ENCODE results near the gene SLC25A23. TPM values are rescaled to one million over a fixed set of nuclear protein-coding genes. Genes with fewer than 3 reads are reported as not detected.

The SLC25A23 gene
- total RNA-seq, 1 donor from 2014 or later: 89.9 TPM

- ATAC-seq: no peak
- no peak for DNase-seq (ENCODE audit: missing footprints)
- intact Hi-C loops (cut with DNase I): no loop called here
Measured at GRCh38 chr19:6464070-6464873, 4.7 kb upstream of the SLC25A23 start, which contains the start of gene CRB3. Gene CRB3 (plus strand): TSS chr19:6464271. CDS start chr19:6464702, 431 bp downstream.

DNA sequence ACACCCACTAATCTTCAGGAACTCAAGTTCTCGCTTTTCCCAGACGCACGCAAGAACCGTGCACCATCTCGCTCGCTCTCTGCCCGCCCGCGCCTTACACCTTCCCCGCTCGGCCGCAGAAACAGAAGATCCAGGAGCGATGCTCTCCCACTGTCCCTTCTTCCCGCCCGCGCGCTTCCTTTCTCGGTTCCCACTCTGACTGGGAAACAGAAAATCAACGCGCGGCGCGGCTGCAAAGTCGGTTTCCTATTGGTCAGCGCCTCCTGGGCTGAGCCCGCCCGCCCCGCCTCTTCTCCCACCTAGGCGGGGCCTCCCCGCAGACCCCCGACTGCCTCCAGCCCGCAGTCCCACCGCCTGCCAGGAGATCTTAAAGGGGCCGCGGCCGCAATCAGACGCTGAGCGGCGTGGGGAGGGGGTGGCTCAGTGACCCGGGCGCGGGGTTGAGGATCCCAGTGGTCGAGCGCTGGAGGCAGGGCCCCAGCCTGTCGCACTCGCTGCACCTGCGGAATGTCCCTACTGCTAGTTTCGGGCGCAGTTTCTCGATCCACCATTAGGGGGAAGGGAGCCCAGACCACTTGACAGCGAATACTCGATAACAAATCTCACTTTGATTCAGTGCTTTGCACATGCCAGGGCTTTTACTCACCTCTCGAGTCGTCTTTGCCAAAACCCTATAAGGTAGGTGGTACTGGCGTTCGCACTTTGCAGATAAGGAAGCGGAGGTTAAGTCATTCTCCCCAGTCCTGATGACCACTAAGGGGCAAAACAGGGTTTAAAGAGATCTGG lies 700 bp upstream of the SLC25A23 start:
- ATAC-seq: peak; percentile 96
- DNase-seq (ENCODE audit: missing footprints): peak; percentile 97
- intact Hi-C loops (cut with DNase I): loop anchor here (1.0 kb wide), 1 partner anchor 35 kb away; no protein-coding TSS in a partner anchor

DNA sequence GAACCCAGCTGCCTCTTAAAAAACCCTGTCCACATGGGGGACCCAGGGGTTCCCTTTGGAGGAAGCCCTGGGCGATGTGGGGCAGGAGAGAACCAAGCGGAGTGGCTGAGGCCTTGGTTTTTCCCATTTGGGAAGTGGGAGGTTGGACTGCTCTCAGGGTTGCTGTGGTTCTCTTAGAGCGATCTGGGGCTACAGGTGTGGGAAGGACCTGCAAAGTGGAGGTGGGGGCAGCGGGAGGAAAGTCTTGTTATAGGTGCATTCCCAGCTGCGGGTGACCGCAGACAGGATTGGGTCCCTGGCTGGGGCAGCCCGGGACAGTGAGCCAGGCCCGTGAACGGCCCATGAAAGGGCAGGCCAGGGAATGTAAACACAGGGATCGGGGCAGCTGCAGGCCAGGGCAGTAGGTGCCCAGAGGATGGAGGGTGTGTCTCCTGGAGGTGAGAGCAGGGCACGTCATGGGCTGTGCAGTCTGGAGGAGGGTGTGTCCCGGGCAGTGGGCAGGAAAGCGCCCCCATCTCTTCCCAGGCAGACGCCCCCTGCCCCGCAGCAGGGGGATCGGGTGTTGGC lies 814 bp downstream of the SLC25A23 start:
- intact Hi-C loops (cut with DNase I): no loop called here
- DNase-seq (ENCODE audit: missing footprints) (no peak), ATAC-seq (no peak)

DNA sequence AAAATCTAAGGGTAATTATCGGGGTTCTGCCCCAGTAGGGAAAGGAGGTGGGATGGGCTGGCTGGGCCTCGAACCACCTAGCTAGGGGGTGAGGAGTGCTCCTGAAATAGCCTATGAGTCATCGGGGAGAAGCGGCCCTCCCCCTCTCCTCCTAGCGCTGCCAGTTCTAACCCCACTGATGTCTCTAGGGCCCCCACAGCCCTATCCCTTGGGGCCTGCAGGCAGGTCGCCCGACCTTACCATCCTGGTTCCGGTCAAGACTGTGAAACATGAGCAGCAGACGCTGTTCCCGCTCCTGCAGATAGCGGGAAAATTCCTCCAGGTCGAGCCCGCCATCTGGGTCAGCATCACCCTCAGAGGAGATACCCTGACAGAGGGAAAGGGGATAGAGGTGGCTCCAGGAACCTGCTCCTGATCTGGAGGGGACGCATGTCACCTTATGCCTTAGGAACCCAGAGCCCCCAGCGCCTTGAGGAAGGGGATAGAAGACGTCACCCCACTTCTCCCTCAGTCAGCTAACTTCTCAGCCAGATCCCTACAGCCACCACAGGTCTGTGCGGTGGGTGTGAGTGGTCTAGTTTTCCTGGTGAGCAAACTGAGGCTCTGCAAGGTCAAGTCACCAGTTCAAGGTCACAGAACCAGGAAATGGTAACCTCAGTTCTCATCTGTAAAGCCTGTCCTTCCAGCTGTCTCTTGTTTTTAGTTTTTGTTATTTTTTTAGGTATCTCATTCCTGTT lies 1.5 kb downstream of the SLC25A23 start:
- no peak for DNase-seq (ENCODE audit: missing footprints)
- ATAC-seq: no peak
- intact Hi-C loops (cut with DNase I): no loop called here

DNA sequence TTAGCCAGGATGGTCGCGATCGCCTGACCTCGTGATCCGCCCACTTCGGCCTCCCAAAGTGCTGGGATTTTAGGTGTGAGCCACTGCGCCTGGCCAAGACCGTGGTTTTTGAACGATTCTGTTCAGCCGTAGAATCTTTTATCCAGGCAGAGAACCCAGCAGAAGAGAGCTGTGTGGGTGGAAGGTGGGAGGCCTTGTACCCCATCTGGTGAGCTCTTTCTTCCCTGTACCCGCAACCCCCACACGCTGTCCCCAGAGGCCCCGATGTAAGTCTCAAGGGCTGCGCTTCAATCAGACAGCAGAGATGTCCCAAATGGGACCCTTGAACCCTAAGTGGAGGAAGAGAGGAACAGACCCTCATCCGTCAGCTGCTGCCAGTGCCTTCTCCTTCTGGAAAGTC lies 3.7 kb downstream of the SLC25A23 start:
- intact Hi-C loops (cut with DNase I): no loop called here
- DNase-seq (ENCODE audit: missing footprints) (no peak), ATAC-seq (no peak)

GRCh38 chr19:6453951-6454565 lies 5.5 kb downstream of the SLC25A23 start:
- DNase-seq (ENCODE audit: missing footprints) (no peak), ATAC-seq (no peak)
- intact Hi-C loops (cut with DNase I): no loop called here

DNA sequence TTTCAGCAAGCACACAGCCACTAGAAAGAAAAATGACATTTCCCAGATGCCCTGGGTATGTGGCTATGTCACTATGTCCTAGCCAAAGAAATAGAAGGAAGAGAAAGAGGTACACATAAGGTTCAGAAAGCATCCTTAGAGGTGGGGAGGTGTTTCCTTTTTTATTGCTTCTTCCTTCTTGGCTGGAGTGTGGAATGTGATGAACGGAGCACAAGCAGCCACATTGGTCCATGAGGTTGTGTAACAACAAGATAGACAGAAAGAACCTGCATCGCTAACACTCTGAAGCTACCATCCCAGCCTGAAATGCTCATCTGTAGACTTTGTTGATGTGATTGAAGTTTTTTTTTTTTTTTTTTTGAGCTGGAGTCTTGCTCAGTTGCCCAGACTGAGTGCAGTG lies 6.7 kb downstream of the SLC25A23 start:
- intact Hi-C loops (cut with DNase I): no loop called here
- DNase-seq (ENCODE audit: missing footprints) (no peak), ATAC-seq (no peak)

DNA sequence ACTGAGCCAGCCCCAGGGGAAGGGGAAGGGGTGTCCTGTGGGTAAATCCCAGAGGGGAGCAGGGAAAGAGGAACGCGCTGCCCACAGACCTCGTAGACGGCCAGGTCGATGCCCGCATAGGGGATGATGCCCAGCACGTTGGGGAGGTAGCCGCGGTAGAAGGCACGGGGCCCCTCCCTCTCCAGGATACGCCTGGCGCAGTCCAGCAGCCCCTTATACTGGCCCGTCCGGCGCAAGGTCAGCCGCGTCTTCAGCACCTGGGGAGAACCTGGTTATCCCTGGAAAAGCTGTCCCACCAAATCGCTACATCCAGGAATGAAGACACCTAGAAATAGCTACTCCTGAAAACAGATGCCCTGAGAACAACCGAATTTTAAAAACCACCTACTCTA lies 7.4 kb downstream of the SLC25A23 start:
- ATAC-seq (no peak), DNase-seq (ENCODE audit: missing footprints) (no peak)
- intact Hi-C loops (cut with DNase I): no loop called here

DNA sequence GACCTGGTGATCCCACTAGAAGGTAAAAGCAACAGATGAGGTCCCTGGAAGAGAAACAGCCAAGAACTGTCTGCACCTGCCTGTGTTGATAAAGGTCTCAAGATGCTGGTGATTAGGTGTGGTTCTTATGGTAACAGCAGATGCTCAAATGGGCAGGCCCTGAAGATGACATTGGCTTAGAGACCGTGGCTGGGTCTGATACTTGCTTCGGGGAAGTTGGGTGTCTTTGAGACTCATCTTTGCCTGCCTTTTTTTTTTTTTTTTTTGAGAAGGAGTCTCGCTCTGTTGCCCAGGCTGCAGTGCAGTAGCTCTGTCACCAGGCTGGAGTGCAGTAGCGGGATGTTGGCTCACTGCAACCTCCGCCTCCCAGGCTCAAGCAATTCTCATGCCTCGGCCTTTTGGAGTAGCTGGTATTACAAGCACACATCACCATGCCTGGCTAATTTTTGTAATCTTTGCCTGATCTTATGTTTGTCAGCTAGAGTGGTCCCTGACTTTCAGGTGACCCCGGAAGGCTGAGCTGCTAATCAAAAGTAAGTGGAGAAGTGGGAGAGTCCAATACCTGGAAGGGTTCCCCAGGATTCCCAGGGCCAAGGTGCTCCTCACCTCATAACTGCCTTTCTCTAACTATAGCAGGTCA lies 7.9 kb downstream of the SLC25A23 start:
- intact Hi-C loops (cut with DNase I): no loop called here
- DNase-seq (ENCODE audit: missing footprints) (no peak), ATAC-seq (no peak)

DNA sequence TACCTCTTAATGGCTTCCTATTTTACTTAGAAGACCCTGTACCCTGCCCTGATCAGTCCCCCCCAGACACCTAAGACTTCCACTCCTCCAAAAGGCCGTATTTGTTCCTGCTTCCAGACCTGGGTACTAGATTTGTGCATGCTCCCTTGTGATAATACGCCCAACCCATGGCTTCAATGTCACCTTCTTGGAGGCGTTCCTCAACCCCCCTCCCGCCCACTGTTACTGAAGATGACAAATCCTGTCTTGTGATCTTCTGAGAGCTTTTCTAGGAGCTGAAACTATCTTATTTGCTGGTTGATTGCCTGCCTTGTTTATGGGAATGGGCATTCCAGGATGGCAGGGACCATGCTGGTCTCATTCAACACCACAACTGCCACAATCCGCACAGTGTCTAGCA lies 9.4 kb downstream of the SLC25A23 start:
- intact Hi-C loops (cut with DNase I): no loop called here
- ATAC-seq (no peak), DNase-seq (ENCODE audit: missing footprints) (no peak)

DNA sequence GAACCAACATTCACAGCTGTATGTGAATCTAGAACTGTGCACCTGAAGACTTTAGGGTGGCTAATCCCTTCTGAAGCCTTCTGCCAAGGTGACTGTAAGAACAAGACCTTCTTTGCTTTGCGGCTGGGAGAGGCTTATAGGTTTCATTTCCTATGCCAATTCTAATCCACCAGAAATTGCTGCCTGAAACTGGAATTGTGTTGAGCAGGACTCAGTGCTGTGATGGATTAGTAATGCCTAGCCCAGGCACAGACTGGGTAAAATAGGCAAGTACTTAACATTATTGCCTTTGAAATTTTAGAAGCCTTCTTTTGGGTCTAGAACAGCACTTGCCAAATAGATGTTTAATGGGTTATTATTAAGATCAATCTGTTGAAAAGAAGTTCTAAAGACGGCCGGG lies 11.5 kb downstream of the SLC25A23 start:
- ATAC-seq: no peak

GRCh38 chr19:6446452-6446851 lies 13.1 kb downstream of the SLC25A23 start:
- ATAC-seq (no peak), DNase-seq (ENCODE audit: missing footprints) (no peak)
- intact Hi-C loops (cut with DNase I): no loop called here

More for the DNA sequence above, 11.5 kb downstream of the SLC25A23 start:
- DNase-seq (ENCODE audit: missing footprints): no peak
- intact Hi-C loops (cut with DNase I): no loop called here

DNA sequence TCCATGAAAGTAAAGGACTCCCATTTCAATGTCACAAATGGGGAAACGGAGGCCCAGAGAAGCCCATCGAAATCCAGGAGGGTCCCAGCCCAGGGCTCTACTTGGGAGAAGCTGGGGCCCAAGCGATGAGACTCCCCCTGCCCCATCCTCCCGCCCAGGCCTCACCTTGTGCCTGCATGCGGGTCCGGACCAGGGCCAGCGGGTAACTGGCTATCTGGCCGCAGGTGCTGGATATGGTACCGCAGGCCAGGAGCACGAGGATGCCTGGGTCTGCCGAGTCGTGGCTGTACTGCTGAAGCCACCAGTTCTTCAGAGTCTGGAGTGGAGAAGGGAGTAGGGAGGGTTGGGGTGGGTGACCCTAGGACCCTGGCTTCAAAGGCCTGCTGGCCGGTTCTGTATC lies 15.6 kb downstream of the SLC25A23 start:
- intact Hi-C loops (cut with DNase I): no loop called here
- ATAC-seq: no peak
- DNase-seq (ENCODE audit: missing footprints): no peak

GRCh38 chr19:6442087-6442688 lies 17.4 kb downstream of the SLC25A23 start:
- no peak for ATAC-seq
- DNase-seq (ENCODE audit: missing footprints): no peak
- intact Hi-C loops (cut with DNase I): no loop called here

DNA sequence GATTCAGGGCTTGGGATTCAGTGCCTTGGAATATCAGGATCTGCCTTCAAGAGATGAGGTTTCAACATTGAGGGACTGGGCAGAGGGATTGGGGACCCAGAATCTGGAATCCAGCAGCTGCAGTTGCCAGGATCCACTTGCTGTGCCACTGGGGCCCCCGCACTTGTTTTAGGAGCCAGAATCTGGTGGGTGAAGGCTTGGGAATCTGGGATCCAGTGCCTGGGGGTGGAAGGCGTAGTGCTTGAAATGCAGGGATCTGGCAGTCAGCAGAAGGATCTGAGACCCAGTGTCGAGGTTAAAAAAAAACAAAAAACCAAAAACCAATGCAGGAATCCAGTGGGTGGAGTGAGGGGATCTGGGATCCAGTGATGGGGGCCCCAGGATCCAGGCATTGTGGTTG lies 18.7 kb downstream of the SLC25A23 start:
- DNase-seq (ENCODE audit: missing footprints) (no peak), ATAC-seq (no peak)
- intact Hi-C loops (cut with DNase I): no loop called here

GRCh38 chr19:6439743-6440142 lies 19.8 kb downstream of the SLC25A23 start:
- ATAC-seq: no peak
- no peak for DNase-seq (ENCODE audit: missing footprints)
- intact Hi-C loops (cut with DNase I): no loop called here

DNA sequence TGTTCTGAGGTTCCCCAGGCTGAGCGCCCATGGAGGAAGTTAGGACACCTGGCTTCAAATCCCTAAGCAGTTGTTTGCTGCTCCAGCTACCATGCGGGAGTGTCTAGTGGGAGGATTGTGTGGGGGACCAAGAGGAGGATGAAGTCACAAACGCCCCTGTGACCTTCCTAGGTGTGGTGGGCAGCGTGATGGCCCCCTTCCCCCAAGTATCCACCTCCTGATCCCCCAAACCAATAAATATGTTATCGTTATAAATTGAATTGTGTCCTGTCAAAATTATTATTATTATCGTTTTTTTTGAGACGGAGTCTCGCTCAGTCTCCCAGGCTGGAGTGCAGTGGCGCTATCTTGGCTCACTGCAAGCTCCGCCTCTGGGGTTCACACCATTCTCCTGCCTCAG lies 25.9 kb downstream of the SLC25A23 start, which contains the start of gene SLC25A41:
SLC25A41 (minus strand) TSS at position 101 of the 400 bp plus-strand sequence; CDS start at position 31, 70 bp downstream.
- no peak for ATAC-seq
- intact Hi-C loops (cut with DNase I): no loop called here
- no peak for DNase-seq (ENCODE audit: missing footprints)

DNA sequence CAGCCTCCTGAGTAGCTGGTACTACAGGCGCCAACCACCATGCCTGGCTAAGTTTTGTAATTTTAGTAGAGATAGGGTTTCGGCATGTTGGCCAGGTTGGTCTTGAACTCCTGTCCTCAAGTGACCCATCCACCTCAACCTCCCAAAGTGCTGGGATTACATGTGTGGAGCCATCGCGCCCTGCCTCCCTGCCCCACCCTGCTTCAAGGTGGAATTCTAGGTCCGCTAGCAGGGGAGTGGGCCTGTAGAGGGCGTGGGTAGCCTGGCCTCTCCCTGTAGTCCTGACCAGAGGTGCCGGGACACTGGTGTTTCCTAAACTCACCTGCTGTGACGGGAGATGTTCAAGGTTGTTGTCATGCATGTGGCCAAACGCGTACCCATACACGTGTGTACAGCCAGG lies 26.4 kb downstream of the SLC25A23 start:
- DNase-seq (ENCODE audit: missing footprints) (no peak), ATAC-seq (no peak)
- intact Hi-C loops (cut with DNase I): no loop called here

Measured in Right ventricle myocardium inferior (tissue), 1 donor.